Measurements from ENCODE around the gene MCU.
"Not testable (repeated sequence)": the region's sequence is repeated elsewhere in the genome, so short reads cannot be mapped to it uniquely, and the experiment has no call there.

GRCh38 chr10:72917803-72918332, 225.9 kb downstream of the MCU start:
- TF ChIP-seq CTCF (IDR thresholded peaks at IDR 0.05; ENCODE audit: low read depth, low read length); MAX (IDR thresholded peaks at IDR 0.05; ENCODE audit: low read depth, low read length); POLR2A (IDR thresholded peaks at IDR 0.05; ENCODE audit: extremely low read depth, insufficient read length); MYC (IDR thresholded peaks at IDR 0.05; ENCODE audit: low read depth, low read length): not testable (repeated sequence)
